Activated gamma-delta T cell treated with anti-CD3 and anti-CD28 coated beads, Interleukin-2, amount 50 U/mL, for 16 hours (primary cell): ENCODE measurements around the gene TMEM151A.
"Not testable (repeated sequence)": the region's sequence is repeated elsewhere in the genome, so short reads cannot be mapped to it uniquely, and the experiment has no call there.

Experiments used
- DNase-seq: peaks from one replicate; pipeline ENCODE4 v3.0.0-alpha.2; 2020; ENCODE audit warnings: low read depth

TMEM151A gene

GRCh38 chr11:66310324-66310723 lies 18.6 kb downstream of the TMEM151A start:
- DNase-seq = no peak

GRCh38 chr11:66310803-66311440 lies 19.2 kb downstream of the TMEM151A start:
- DNase-seq = not testable (repeated sequence)

- no peak for DNase-seq
Measured at GRCh38 chr11:66311470-66311964, 19.8 kb downstream of the TMEM151A start.

- peak; percentile 96 for DNase-seq
Measured at GRCh38 chr11:66311965-66312548, 20.4 kb downstream of the TMEM151A start.

GRCh38 chr11:66312549-66313320 lies 21.0 kb downstream of the TMEM151A start:
- DNase-seq = peak; percentile 99

- DNase-seq = no peak
Measured at GRCh38 chr11:66313321-66314185, 21.9 kb downstream of the TMEM151A start.

GRCh38 chr11:66314186-66314501 lies 22.4 kb downstream of the TMEM151A start:
- no peak for DNase-seq

GRCh38 chr11:66314561-66315497 lies 23.1 kb downstream of the TMEM151A start:
- no peak for DNase-seq

GRCh38 chr11:66315498-66315885 lies 23.8 kb downstream of the TMEM151A start:
- no peak for DNase-seq

GRCh38 chr11:66315921-66316811 lies 24.5 kb downstream of the TMEM151A start:
- DNase-seq = no peak

GRCh38 chr11:66316849-66317251 lies 25.2 kb downstream of the TMEM151A start, which contains the start of gene CD248:
Gene CD248 (minus strand): TSS chr11:66317044. CDS start chr11:66317027, 17 bp downstream.
- no peak for DNase-seq

- DNase-seq = peak; percentile 42
Measured at GRCh38 chr11:66317322-66317722, 25.6 kb downstream of the TMEM151A start.

- peak; percentile 63 for DNase-seq
Measured at GRCh38 chr11:66317723-66318599, 26.3 kb downstream of the TMEM151A start.

- no peak for DNase-seq
Measured at GRCh38 chr11:66318600-66318970, 26.9 kb downstream of the TMEM151A start.

- not testable (repeated sequence) for DNase-seq
Measured at GRCh38 chr11:66320289-66320688, 28.6 kb downstream of the TMEM151A start.

- not testable (repeated sequence) for DNase-seq
Measured at GRCh38 chr11:66320748-66321147, 29.1 kb downstream of the TMEM151A start.

GRCh38 chr11:66321606-66322005 lies 29.9 kb downstream of the TMEM151A start:
- DNase-seq = no peak

GRCh38 chr11:66322732-66323427 lies 31.2 kb downstream of the TMEM151A start:
- no peak for DNase-seq
